Heart right ventricle (tissue), 16 donors: ENCODE data around the gene NRF1. TPM values are rescaled to one million over a fixed set of nuclear protein-coding genes. Genes with fewer than 3 reads are reported as not detected.
"Not testable (repeated sequence)": the region's sequence is repeated elsewhere in the genome, so short reads cannot be mapped to it uniquely, and the experiment has no call there.

ENCODE experiments used
- ATAC-seq, 8 donors: fragments of 200-7000 bp; cut with Tn5 transposase; one replicate each; pipeline ENCODE4 v1.9.1; 2020; ENCODE audit warnings: mild to moderate bottlenecking in 8 of 8, moderate library complexity in 8 of 8, moderate number of reproducible peaks in 1 of 8
- DNase-seq, 2 donors: peaks; one replicate each; pipeline ENCODE4 v3.0.0-alpha.2; 2020
- H3K27ac ChIP-seq, 10 donors: fragments of 200-600 bp; sonication (generic) in 2 of 10; one replicate each; pipeline versions ENCODE4 v1.5.0 to v1.8.0; 2020 to 2022; ENCODE audit warnings: mild to moderate bottlenecking in 3 of 10
- H3K27me3 ChIP-seq, 7 donors: fragments of 200-600 bp; one replicate each; pipeline ENCODE4 v1.8.0; 2021 to 2022; ENCODE audit warnings: mild to moderate bottlenecking in 2 of 7
- H3K36me3 ChIP-seq, 9 donors: fragments of 200-600 bp; sonication (generic) in 1 of 9; one replicate each; pipeline versions ENCODE4 v1.5.0 to v1.8.0; 2020 to 2022; ENCODE audit warnings: mild to moderate bottlenecking in 2 of 9
- H3K4me1 ChIP-seq, 9 donors: fragments of 200-600 bp; sonication (generic) in 1 of 9; one replicate each; pipeline versions ENCODE4 v1.5.0 to v1.8.0; 2020 to 2022; ENCODE audit warnings: mild to moderate bottlenecking in 4 of 9
- H3K4me3 ChIP-seq, 10 donors: fragments of 200-600 bp; sonication (generic) in 2 of 10; one replicate each; pipeline versions ENCODE4 v1.5.0 to v1.8.0; 2020 to 2022; ENCODE audit warnings: mild to moderate bottlenecking in 7 of 10, moderate library complexity in 2 of 10
- H3K9me3 ChIP-seq, 11 donors: fragments of 200-600 bp in 10 of 11; sonication (generic) in 2 of 11; one replicate each; pipeline versions ENCODE4 v1.5.0 to v1.8.0; 2013 to 2022; ENCODE audit warnings: mild to moderate bottlenecking in 2 of 11, control low read depth in 1 of 11, moderate library complexity in 1 of 11
- CTCF ChIP-seq, 9 donors: fragments of 200-600 bp; sonication (generic) in 2 of 9; IDR thresholded peaks; one replicate each; pipeline versions ENCODE4 v1.5.0 to v1.8.0; 2021 to 2022; ENCODE audit warnings: antibody characterized with exemption in 9 of 9, mild to moderate bottlenecking in 5 of 9, moderate library complexity in 1 of 9
- WGBS, 2 donors: extraction: QIAGEN DNeasy Blood & Tissue Kit; methylation state at CpG; one replicate each; pipeline ENCODE4 v1.1.7; 2013; ENCODE audit warnings: inconsistent platforms in 1 of 2; 5-methylcytosine and 5-hydroxymethylcytosine counted together
- intact Hi-C, 10 donors: fragments of 100-400 bp; cut with DNase I; formaldehyde crosslinking; loops; one replicate each; pipeline versions ENCODE4 v1.11.1 to v1.14.2; 2022
- polyA plus RNA-seq, 2 donors: library from polyadenylated mRNA; stranded (reverse); fragments of 200-250 nt; gene quantifications; one replicate each; pipeline ENCODE4 v1.2.3, GENCODE V29; 2013
- total RNA-seq, 10 donors: library from RNA; stranded (reverse); fragmentation: NEBNext Ultra II Directional in 3 of 10; extraction: Animal tissue kit (Norgen Biotek cat#: 25700) in 3 of 10; gene quantifications; one replicate each; pipeline versions ENCODE4 v1.2.1 to v1.2.4, GENCODE V29; 2021 to 2023
- donor health status: Arrhythmogenic right ventricular cardiomyopathy.
- donor health status: ischemic (EF 13 %, LVEDD 7.1; RV severe dilation, severe dysfunction).
- donor health status: healthy with polysubstance abuse.
- donor health status: DM: no; HTN: yes; CAD: no.
- donor health status: DM: no; HTN: no; CAD: no.
- donor health status: ischemic (EF 25% LVEDD 6.9; RV normal size, moderate dysfunction).
- donor health status: ischemic (EF 25% LVEDD 5.7; RV mildly dilated, moderate dysfunction).
- donor health status: healthy.
- donor health status: DM: yes; HTN: yes; CAD: no.
- donor health status: Ischemic cardiomyopathy.
- donor health status: ischemic (EF 35%, LVEDD 5.7; RV mildly dilated, moderate dysfunction).
- donor health status: nonischemic (EF 11% LVEDD 7.7; RV severe dilation, severe dysfunction).
- donor health status: DM: yes; HTN: yes; CAD: no.
- donor health status: PGD.
- donor health status: ischemic (EF 29% LVEDD 5.4; RV normal size, mild dysfunction).
- donor health status: nonischemic (EF 23%, LVEDD 6.1; RV moderate dilation, normal function).

The NRF1 gene
- total and polyA plus RNA-seq, 12 donors = 4.9 to 16.0 (median 12.5) TPM

DNA sequence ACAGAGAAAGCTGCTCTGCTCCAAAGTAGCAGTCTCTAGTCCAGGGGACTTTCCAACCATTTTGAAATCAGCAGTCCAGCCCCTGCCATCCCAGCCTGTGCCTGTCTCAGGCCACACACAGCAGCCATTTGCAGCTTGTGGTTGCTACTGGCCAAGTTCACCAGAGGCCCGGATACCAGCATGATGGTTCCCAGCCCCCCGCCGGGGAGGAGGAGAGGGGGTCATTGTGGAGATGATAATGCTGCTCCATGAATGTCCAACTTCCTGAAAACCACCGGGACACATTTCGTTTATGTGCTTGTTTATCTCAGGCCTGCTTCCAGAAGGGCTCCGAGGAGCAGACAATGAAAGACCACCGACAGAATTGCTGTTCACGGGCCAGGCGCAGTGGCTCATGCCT lies 181.2 kb downstream of the NRF1 start:
- Histone ChIP-seq H3K4me1 (no peaks in the 10 kb centered on the region), H3K36me3 (no peaks in the 10 kb centered on the region), H3K4me3 (no peak overlapping the region), H3K27me3 (peaks cover 0 to 32% (median 12%) of the 10 kb centered on the region in 7 donors), H3K27ac (no peak overlapping the region), H3K9me3 (no peaks in the 10 kb centered on the region)
- intact Hi-C loops = no loop called here
- 61% methylated on average over 9 of the region's 9 CpGs for WGBS, 2 donors
- TF ChIP-seq CTCF (IDR thresholded peaks at IDR 0.05) = no peak
- DNase-seq (no peak), ATAC-seq (no peak)

DNA sequence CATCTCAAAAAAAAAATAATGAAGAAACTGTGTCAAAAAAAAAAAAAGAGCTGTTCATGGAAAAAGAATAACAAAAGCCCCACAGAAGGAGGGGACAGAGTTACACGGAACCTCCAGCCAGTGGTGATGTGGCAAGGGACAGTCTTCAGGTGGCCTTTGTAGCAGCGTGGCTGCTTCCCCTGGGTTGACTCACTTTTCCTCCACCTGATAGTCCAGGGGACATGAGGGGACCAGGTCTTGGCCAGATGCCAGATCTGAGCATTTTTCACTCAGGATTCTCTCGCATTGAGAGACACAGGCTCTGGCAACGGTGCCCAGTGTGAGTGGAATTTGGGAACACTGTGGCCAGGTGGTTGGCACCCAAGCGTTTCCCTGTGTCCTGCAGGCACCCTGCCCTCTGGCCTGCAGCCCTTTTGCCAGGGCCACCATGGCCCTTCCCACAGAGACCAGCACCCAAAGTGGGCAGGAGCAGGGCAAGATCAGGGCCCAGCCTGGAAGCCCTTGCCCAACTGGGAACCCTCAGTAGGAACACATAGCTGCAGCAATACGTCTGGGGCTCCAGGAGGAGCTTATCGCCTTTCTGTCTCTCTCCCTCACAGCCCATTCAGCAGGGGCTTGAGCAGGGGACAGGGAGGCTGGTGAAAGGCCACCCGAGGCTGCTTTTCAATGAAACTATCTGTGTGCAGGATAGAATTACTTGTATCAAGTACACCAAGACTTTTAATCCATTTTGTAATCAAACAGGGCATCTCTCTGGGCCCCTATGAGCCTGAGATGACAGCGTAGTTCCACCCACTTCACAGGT lies 182.2 kb downstream of the NRF1 start:
- DNase-seq (no peak), ATAC-seq (no peak)
- H3K4me1 ChIP-seq = no peaks in the 10 kb centered on the region
- no peak for TF ChIP-seq CTCF (IDR thresholded peaks at IDR 0.05)
- no peak overlapping the region for H3K4me3 ChIP-seq
- H3K27me3 ChIP-seq = peaks cover 0 to 24% (median 12%) of the 10 kb centered on the region in 7 donors
- H3K9me3 ChIP-seq = no peaks in the 10 kb centered on the region
- no peaks in the 10 kb centered on the region for H3K36me3 ChIP-seq
- WGBS, 2 donors = 68 to 76% methylated on average over 9 of the region's 9 CpGs
- intact Hi-C loops = no loop called here
- no peak overlapping the region for H3K27ac ChIP-seq

GRCh38 chr7:129794461-129794860 lies 182.9 kb downstream of the NRF1 start:
- DNase-seq, H3K36me3 ChIP-seq, intact Hi-C loops, H3K4me1 ChIP-seq, ATAC-seq, H3K27ac ChIP-seq, H3K4me3 ChIP-seq, H3K9me3 ChIP-seq: not testable (repeated sequence)
- H3K27me3 ChIP-seq = peaks cover 0 to 22% (median 8%) of the 10 kb centered on the region in 7 donors
- 90 to 92% methylated on average over 9 of the region's 9 CpGs for WGBS, 2 donors

GRCh38 chr7:129796186-129796775 lies 184.8 kb downstream of the NRF1 start:
- Histone ChIP-seq H3K27me3 (peaks cover 0 to 23% (median 3%) of the 10 kb centered on the region in 7 donors), H3K4me1 (no peaks in the 10 kb centered on the region), H3K9me3 (no peaks in the 10 kb centered on the region), H3K4me3 (no peak overlapping the region), H3K27ac (no peak overlapping the region), H3K36me3 (no peaks in the 10 kb centered on the region)
- ATAC-seq = no peak
- WGBS, 2 donors = 95 to 99% methylated on average over 9 of the region's 9 CpGs
- DNase-seq = no peak
- intact Hi-C loops = no loop called here
- TF ChIP-seq CTCF (IDR thresholded peaks at IDR 0.05) = no peak
